HL-60 (cell line): ENCODE measurements around the gene BUB3.

Source experiments
- DNase-seq, 2 experiments: peaks; one replicate each; pipeline ENCODE4 v3.0.0-alpha.2; 2010 to 2020; ENCODE audit warnings: low read depth in 1 of 2, low spot score in 1 of 2
- H3K27ac ChIP-seq: fragments of 250-450 bp; sonication (Bioruptor Pico); replicated peaks from 2 replicates; pipeline ENCODE4 v1.5.1; 2020; ENCODE audit warnings: mild to moderate bottlenecking, moderate library complexity
- H3K27me3 ChIP-seq: fragments of 250-450 bp; sonication (Bioruptor Pico); 2 replicates; pipeline ENCODE4 v1.5.1; 2021; ENCODE audit warnings: mild to moderate bottlenecking, moderate library complexity; ENCODE audit not compliant: insufficient read depth, poor library complexity, severe bottlenecking
- H3K4me3 ChIP-seq: replicated peaks from 2 replicates; pipeline ENCODE4 v1.5.1; 2011; ENCODE audit warnings: mild to moderate bottlenecking, control low read depth, low read length; ENCODE audit not compliant: insufficient read depth
- GABPA ChIP-seq: IDR thresholded peaks from 2 replicates; pipeline ENCODE4 v1.6.1; 2012; ENCODE audit warnings: low read depth
- POLR2AphosphoS5 ChIP-seq: IDR thresholded peaks from 2 replicates; pipeline ENCODE4 v1.6.1; 2012; ENCODE audit warnings: low read depth
- SPI1 ChIP-seq: IDR thresholded peaks from 2 replicates; pipeline ENCODE4 v1.6.1; 2012; ENCODE audit warnings: low read depth, mild to moderate bottlenecking, borderline replicate concordance
- TF ChIP-seq, protein P1 (sequence below): IDR thresholded peaks from one replicate; pipeline ENCODE4 v1.5.1; 2011; ENCODE audit warnings: low read length, control low read depth, inconsistent platforms; ENCODE audit not compliant: insufficient read depth
- TF ChIP-seq, protein P2 (sequence below): IDR thresholded peaks from 2 replicates; pipeline ENCODE4 v1.6.1; 2012; ENCODE audit warnings: low read depth; ENCODE audit not compliant: insufficient replicate concordance

BUB3 gene

DNA sequence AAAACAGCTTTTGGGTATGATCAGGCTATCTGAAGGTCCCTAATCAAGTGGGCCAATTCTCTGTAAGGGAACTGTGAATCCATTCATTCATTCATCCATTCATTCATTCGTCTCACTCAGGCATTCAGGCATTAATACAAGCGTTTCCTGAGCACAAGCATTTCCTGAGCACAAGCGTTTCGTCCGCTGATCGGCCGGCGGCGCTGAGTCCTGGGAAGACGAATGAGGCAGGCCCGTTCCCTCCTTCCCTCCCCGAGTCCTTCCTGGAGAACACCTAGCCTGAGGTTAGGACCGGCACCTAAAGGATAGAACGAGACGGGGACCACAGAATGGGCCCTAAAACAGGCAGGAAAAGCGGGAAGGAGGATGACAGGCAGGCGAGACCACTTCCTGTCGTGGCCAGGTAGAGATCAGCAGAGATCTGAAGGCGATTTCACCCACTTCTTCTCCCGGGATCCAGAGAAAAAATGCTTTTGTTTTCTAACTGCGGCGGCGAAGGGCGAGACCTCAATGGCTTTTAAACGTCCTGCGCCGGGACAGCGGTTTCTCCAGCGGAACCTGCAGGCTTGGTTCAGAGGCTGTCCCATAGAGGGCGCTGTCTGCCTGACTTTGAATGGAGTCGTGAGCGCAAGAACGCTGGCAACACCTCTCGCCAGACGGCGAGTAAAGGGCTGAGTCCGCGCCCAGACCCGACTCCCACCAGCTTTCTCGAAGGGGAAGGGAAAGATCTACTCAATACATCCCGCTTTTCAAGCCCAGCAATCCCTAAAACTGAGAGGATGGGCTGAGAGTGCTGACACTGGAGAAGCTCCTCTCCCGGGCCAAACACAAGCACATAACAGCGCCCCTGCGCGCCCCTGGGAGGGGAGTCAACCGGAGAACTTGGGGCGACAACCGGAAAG, 21.4 kb upstream of the BUB3 start:
- peak overlapping the region; percentile 15; the same call in 1 of the 2 replicates for H3K4me3 ChIP-seq
- H3K27ac ChIP-seq: no peak overlapping the region
- TF ChIP-seq, protein P1, sequence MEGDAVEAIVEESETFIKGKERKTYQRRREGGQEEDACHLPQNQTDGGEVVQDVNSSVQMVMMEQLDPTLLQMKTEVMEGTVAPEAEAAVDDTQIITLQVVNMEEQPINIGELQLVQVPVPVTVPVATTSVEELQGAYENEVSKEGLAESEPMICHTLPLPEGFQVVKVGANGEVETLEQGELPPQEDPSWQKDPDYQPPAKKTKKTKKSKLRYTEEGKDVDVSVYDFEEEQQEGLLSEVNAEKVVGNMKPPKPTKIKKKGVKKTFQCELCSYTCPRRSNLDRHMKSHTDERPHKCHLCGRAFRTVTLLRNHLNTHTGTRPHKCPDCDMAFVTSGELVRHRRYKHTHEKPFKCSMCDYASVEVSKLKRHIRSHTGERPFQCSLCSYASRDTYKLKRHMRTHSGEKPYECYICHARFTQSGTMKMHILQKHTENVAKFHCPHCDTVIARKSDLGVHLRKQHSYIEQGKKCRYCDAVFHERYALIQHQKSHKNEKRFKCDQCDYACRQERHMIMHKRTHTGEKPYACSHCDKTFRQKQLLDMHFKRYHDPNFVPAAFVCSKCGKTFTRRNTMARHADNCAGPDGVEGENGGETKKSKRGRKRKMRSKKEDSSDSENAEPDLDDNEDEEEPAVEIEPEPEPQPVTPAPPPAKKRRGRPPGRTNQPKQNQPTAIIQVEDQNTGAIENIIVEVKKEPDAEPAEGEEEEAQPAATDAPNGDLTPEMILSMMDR: peak; percentile 91
- TF ChIP-seq GABPA: no peak
- peaks cover 74% of the 10 kb centered on the region for H3K27me3 ChIP-seq
- peak; percentile 68 to 85 for DNase-seq

DNA sequence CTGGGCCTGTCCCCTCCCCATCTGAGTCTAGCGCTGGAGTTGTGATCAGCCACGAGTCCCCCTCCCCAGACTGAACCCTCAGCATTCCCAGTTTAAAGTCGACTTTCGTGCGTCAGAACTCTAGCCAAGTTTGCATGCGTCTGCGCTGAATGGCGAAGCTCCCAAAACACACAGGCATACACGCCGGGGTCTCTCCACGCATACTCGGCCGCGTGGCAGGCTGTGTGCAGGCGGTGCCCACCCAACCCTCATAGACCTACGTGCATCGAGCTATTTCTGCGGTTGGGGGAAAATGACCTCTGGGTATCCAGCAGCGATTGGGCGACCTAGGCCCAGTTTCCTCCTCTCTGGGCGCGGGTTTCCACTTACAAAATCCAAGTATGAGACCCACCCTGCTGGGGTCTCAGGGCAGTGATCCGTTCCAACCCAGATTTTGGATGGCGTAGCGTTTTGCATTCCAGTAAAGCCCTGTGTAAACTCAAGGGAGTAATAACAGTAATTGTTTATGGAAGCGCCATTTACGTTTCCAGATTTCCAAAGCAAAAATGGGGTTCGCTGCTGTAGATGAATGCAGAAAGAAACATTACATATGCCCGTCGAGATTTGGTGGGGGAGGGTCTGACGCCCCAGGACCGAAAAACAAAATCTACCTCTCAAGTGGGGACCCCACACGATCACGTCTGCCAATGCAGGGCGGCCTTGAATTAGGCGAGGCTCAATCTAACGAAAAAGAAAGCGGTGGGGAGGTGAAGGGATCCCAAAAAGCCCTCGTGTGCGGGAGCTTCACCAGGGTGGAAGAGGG, 20.5 kb upstream of the BUB3 start:
- peaks cover 83% of the 10 kb centered on the region for H3K27me3 ChIP-seq
- no peak overlapping the region for H3K27ac ChIP-seq
- H3K4me3 ChIP-seq: no peak overlapping the region
- TF ChIP-seq, protein P2, sequence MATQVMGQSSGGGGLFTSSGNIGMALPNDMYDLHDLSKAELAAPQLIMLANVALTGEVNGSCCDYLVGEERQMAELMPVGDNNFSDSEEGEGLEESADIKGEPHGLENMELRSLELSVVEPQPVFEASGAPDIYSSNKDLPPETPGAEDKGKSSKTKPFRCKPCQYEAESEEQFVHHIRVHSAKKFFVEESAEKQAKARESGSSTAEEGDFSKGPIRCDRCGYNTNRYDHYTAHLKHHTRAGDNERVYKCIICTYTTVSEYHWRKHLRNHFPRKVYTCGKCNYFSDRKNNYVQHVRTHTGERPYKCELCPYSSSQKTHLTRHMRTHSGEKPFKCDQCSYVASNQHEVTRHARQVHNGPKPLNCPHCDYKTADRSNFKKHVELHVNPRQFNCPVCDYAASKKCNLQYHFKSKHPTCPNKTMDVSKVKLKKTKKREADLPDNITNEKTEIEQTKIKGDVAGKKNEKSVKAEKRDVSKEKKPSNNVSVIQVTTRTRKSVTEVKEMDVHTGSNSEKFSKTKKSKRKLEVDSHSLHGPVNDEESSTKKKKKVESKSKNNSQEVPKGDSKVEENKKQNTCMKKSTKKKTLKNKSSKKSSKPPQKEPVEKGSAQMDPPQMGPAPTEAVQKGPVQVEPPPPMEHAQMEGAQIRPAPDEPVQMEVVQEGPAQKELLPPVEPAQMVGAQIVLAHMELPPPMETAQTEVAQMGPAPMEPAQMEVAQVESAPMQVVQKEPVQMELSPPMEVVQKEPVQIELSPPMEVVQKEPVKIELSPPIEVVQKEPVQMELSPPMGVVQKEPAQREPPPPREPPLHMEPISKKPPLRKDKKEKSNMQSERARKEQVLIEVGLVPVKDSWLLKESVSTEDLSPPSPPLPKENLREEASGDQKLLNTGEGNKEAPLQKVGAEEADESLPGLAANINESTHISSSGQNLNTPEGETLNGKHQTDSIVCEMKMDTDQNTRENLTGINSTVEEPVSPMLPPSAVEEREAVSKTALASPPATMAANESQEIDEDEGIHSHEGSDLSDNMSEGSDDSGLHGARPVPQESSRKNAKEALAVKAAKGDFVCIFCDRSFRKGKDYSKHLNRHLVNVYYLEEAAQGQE: no peak
- no peak for TF ChIP-seq SPI1
- TF ChIP-seq GABPA: no peak
- TF ChIP-seq, protein P1: no peak
- no peak for TF ChIP-seq POLR2AphosphoS5
- no peak for DNase-seq

DNA sequence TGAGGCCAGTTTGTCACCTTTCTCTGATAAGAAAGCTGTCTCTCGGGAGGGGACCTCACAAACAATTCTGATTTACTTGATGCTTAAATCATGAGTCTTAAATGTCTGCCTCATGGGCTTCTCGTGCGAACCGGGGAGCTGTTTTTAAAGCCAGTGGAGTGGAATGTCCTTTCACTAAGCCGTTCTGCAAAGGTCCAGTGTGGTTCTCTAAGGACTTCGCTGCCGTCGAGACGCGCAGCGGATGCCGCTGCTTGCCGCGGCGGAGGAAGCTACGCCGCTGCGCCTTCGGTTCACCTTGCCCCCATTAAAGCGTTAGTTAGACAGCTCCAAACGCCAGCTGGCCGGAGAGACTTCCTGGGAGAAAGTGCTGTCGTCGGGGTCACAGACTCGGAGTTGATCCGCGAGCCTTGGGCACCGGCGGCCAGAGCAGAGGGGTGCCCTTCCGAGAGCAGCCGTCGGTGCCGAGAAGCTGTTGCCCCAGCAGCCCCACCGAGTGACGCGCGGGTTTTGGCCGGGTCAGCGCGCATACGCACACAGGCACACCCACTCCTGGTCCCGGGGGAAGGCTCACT, 19.8 kb upstream of the BUB3 start:
- DNase-seq: no peak
- no peak for TF ChIP-seq SPI1
- no peak for TF ChIP-seq POLR2AphosphoS5
- TF ChIP-seq, protein P2: no peak
- no peak for TF ChIP-seq GABPA
- TF ChIP-seq, protein P1: no peak
- Histone ChIP-seq H3K4me3 (no peak overlapping the region), H3K27ac (no peak overlapping the region), H3K27me3 (peaks cover 90% of the 10 kb centered on the region)
